IMR-90 (cell line): ENCODE results near the gene PPP1R12B. TPM values are rescaled to one million over a fixed set of nuclear protein-coding genes. Genes with fewer than 3 reads are reported as not detected.

Source experiments
- BHLHE40 ChIP-seq: fragments of 150-350 bp; IDR thresholded peaks from 2 replicates; pipeline ENCODE4 v1.6.1; 2016; ENCODE audit warnings: mild to moderate bottlenecking, low read depth, low read length
- MAFK ChIP-seq: IDR thresholded peaks from 2 replicates; pipeline ENCODE4 v1.6.1; 2012; ENCODE audit warnings: low read depth, low read length, improper control_type of control experiment
- MAZ ChIP-seq: IDR thresholded peaks from 2 replicates; pipeline ENCODE4 v1.6.1; 2012; ENCODE audit warnings: low read depth, mild to moderate bottlenecking, low read length, improper control_type of control experiment, moderate library complexity, borderline replicate concordance
- POLR2A ChIP-seq: IDR thresholded peaks from 2 replicates; pipeline ENCODE4 v1.6.1; 2012; ENCODE audit warnings: mild to moderate bottlenecking, low read depth, low read length
- polyA plus RNA-seq, 3 experiments: library from polyadenylated mRNA; depleted of rRNA; stranded (reverse); fragments of >200 nt; gene quantifications; 2 replicates each; pipeline ENCODE4 v1.2.3, GENCODE V29; 2012; ENCODE audit warnings: low replicate concordance in 1 of 3
- total RNA-seq: library from RNA; depleted of rRNA; stranded (reverse); fragments of >200 nt; gene quantifications from 2 replicates; pipeline ENCODE4 v1.2.3, GENCODE V29; 2012
- TF ChIP-seq, protein P1 (sequence below): conservative IDR thresholded peaks from 2 replicates; pipeline ENCODE4 v1.5.1; 2012; ENCODE audit warnings: mild to moderate bottlenecking, low read depth, low read length, improper control_type of control experiment

The PPP1R12B gene
- total and polyA plus RNA-seq, 2 of the 4 experiments (the other 2 are of a cell fraction), result 8.5 to 12.0 TPM

DNA sequence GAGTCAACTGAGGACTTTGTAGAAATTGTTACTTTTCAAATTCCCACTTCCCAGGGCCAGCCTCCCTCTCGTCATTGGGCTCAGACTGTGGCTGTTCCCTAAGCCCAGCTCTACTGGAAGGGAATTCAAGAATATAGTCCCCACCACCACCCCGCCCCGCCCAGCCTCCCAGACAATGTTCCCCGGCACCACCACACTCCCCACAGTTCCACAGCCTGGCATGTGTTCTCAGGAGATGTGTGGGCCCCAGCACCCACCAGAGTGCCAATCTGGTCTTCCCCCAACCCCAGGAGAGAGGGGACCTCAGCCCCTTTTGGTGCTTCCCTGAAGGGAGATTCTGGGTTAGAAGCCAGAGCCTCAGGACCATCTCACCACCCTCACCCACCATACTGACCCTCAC, 241.6 kb downstream of the PPP1R12B start (continued):
- TF ChIP-seq MAZ (no peak), POLR2A (no peak), MAFK (no peak), BHLHE40 (no peak)
- TF ChIP-seq, protein P1, sequence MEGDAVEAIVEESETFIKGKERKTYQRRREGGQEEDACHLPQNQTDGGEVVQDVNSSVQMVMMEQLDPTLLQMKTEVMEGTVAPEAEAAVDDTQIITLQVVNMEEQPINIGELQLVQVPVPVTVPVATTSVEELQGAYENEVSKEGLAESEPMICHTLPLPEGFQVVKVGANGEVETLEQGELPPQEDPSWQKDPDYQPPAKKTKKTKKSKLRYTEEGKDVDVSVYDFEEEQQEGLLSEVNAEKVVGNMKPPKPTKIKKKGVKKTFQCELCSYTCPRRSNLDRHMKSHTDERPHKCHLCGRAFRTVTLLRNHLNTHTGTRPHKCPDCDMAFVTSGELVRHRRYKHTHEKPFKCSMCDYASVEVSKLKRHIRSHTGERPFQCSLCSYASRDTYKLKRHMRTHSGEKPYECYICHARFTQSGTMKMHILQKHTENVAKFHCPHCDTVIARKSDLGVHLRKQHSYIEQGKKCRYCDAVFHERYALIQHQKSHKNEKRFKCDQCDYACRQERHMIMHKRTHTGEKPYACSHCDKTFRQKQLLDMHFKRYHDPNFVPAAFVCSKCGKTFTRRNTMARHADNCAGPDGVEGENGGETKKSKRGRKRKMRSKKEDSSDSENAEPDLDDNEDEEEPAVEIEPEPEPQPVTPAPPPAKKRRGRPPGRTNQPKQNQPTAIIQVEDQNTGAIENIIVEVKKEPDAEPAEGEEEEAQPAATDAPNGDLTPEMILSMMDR, result no peak
